ENCODE measurements around the gene CD3E. TPM values are rescaled to one million over a fixed set of nuclear protein-coding genes. Genes with fewer than 3 reads are reported as not detected.

Gene CD3E
- polyA plus RNA-seq (ENCODE audit: insufficient read length in 3 of 3), result under 1 TPM; 0.30 to 0.57 (median 0.35) TPM

- DNase-seq (ENCODE audit: low read depth in 3 of 3, low spot score in 2 of 3), result no peak
Measured at GRCh38 chr11:118304568-118305248, at the start of gene CD3E. TSS of gene CD3E (plus strand) at chr11:118304730. CDS start at chr11:118304953, 223 bp downstream.

- no peak for DNase-seq (ENCODE audit: low read depth in 3 of 3, low spot score in 2 of 3)
Measured at GRCh38 chr11:118258410-118258809, 46.1 kb upstream of the CD3E start.

- DNase-seq (ENCODE audit: low read depth in 3 of 3, low spot score in 2 of 3), result no peak
Measured at GRCh38 chr11:118259138-118259537, 45.4 kb upstream of the CD3E start.

- no peak for DNase-seq (ENCODE audit: low read depth in 3 of 3, low spot score in 2 of 3)
Measured at GRCh38 chr11:118260353-118260752, 44.2 kb upstream of the CD3E start.

- DNase-seq (ENCODE audit: low read depth in 3 of 3, low spot score in 2 of 3), result no peak
Measured at GRCh38 chr11:118263112-118263511, 41.4 kb upstream of the CD3E start.

- DNase-seq (ENCODE audit: low read depth in 3 of 3, low spot score in 2 of 3), result no peak
Measured at GRCh38 chr11:118263695-118264568, 40.6 kb upstream of the CD3E start, which contains the start of gene MPZL2. TSS of gene MPZL2 (minus strand) at chr11:118264297. CDS start at chr11:118264153, 144 bp downstream.

- no peak for DNase-seq (ENCODE audit: low read depth in 3 of 3, low spot score in 2 of 3)
Measured at GRCh38 chr11:118264569-118265465, 39.7 kb upstream of the CD3E start.

GRCh38 chr11:118265954-118266353 lies 38.6 kb upstream of the CD3E start:
- DNase-seq (ENCODE audit: low read depth in 3 of 3, low spot score in 2 of 3), result no peak

GRCh38 chr11:118267486-118267885 lies 37.0 kb upstream of the CD3E start:
- DNase-seq (ENCODE audit: low read depth in 3 of 3, low spot score in 2 of 3), result no peak

GRCh38 chr11:118272001-118272400 lies 32.5 kb upstream of the CD3E start:
- DNase-seq (ENCODE audit: low read depth in 3 of 3, low spot score in 2 of 3), result no peak

GRCh38 chr11:118274186-118274585 lies 30.3 kb upstream of the CD3E start:
- DNase-seq (ENCODE audit: low read depth in 3 of 3, low spot score in 2 of 3), result no peak

GRCh38 chr11:118275176-118275575 lies 29.4 kb upstream of the CD3E start:
- no peak for DNase-seq (ENCODE audit: low read depth in 3 of 3, low spot score in 2 of 3)

GRCh38 chr11:118276422-118276821 lies 28.1 kb upstream of the CD3E start:
- DNase-seq (ENCODE audit: low read depth in 3 of 3, low spot score in 2 of 3), result no peak

GRCh38 chr11:118277312-118277711 lies 27.2 kb upstream of the CD3E start:
- DNase-seq (ENCODE audit: low read depth in 3 of 3, low spot score in 2 of 3), result no peak

GRCh38 chr11:118281284-118281683 lies 23.2 kb upstream of the CD3E start:
- no peak for DNase-seq (ENCODE audit: low read depth in 3 of 3, low spot score in 2 of 3)

GRCh38 chr11:118282606-118283005 lies 21.9 kb upstream of the CD3E start:
- DNase-seq (ENCODE audit: low read depth in 3 of 3, low spot score in 2 of 3), result no peak

GRCh38 chr11:118283037-118283636 lies 21.4 kb upstream of the CD3E start:
- DNase-seq (ENCODE audit: low read depth in 3 of 3, low spot score in 2 of 3), result no peak

- DNase-seq (ENCODE audit: low read depth in 3 of 3, low spot score in 2 of 3), result no peak
Measured at GRCh38 chr11:118283756-118284350, 20.7 kb upstream of the CD3E start.

GRCh38 chr11:118286545-118286944 lies 18.0 kb upstream of the CD3E start:
- no peak for DNase-seq (ENCODE audit: low read depth in 3 of 3, low spot score in 2 of 3)

GRCh38 chr11:118287006-118287405 lies 17.5 kb upstream of the CD3E start:
- no peak for DNase-seq (ENCODE audit: low read depth in 3 of 3, low spot score in 2 of 3)

All from right renal cortex interstitium (tissue), 3 donors.